GM19328 (cell line): ENCODE measurements around the gene AK3.
A peak's percentile ranks its signal among the peaks of the same experiment; 100 is the strongest.

Source experiments
- ATAC-seq: cut with Tn5 transposase; IDR thresholded peaks from one replicate; pipeline ENCODE4 v1.9.1; 2021; ENCODE audit warnings: mild to moderate bottlenecking, moderate library complexity; ENCODE audit not compliant: unreplicated experiment

AK3 gene

GRCh38 chr9:4709380-4709779 lies 31.6 kb downstream of the AK3 start:
- ATAC-seq: no peak

GRCh38 chr9:4706971-4707622 lies 33.9 kb downstream of the AK3 start:
- ATAC-seq: no peak

GRCh38 chr9:4706021-4706420 lies 35.0 kb downstream of the AK3 start:
- no peak for ATAC-seq

- ATAC-seq: no peak
These were observed 36.9 kb downstream of the AK3 start for GRCh38 chr9:4704129-4704528.

GRCh38 chr9:4701526-4701925 lies 39.5 kb downstream of the AK3 start:
- ATAC-seq: no peak

GRCh38 chr9:4700932-4701331 lies 40.1 kb downstream of the AK3 start:
- no peak for ATAC-seq

GRCh38 chr9:4700091-4700490 lies 40.9 kb downstream of the AK3 start:
- ATAC-seq: no peak

- no peak for ATAC-seq
These were observed 49.2 kb downstream of the AK3 start for GRCh38 chr9:4691795-4692194.

- no peak for ATAC-seq
These were observed 50.9 kb downstream of the AK3 start for GRCh38 chr9:4690144-4690543.

GRCh38 chr9:4689687-4690104 lies 51.3 kb downstream of the AK3 start:
- ATAC-seq: peak; percentile 55

GRCh38 chr9:4689021-4689420 lies 52.0 kb downstream of the AK3 start:
- no peak for ATAC-seq

- no peak for ATAC-seq
These were observed 54.4 kb downstream of the AK3 start for GRCh38 chr9:4686584-4686983.

- no peak for ATAC-seq
These were observed 54.9 kb downstream of the AK3 start for GRCh38 chr9:4686112-4686511.

- ATAC-seq: no peak
These were observed 56.2 kb downstream of the AK3 start for GRCh38 chr9:4684820-4685219.

GRCh38 chr9:4680750-4681149 lies 60.3 kb downstream of the AK3 start:
- no peak for ATAC-seq

GRCh38 chr9:4680173-4680525 lies 60.9 kb downstream of the AK3 start:
- peak; percentile 1 for ATAC-seq

- peak; percentile 94 for ATAC-seq
These were observed 61.5 kb downstream of the AK3 start, which contains the start of gene CDC37L1 for GRCh38 chr9:4679268-4680172. Gene CDC37L1, plus strand, starts transcription at chr9:4679569. Its CDS starts 199 bp downstream, at chr9:4679768.

GRCh38 chr9:4678679-4679267 lies 62.2 kb downstream of the AK3 start:
- ATAC-seq: peak; percentile 4

GRCh38 chr9:4677392-4677791 lies 63.6 kb downstream of the AK3 start:
- no peak for ATAC-seq

- ATAC-seq: no peak
These were observed 66.2 kb downstream of the AK3 start for GRCh38 chr9:4674783-4675182.

GRCh38 chr9:4671737-4672136 lies 69.3 kb downstream of the AK3 start:
- ATAC-seq: no peak

GRCh38 chr9:4670591-4670990 lies 70.4 kb downstream of the AK3 start:
- ATAC-seq: no peak
